HCT116 (cell line): ENCODE results near the gene AMBP.

Source experiments
- EGR1 ChIP-seq: IDR thresholded peaks from 2 replicates; pipeline ENCODE4 v1.6.1; 2012; ENCODE audit warnings: low read depth
- EZH2 ChIP-seq: fragments of 200-600 bp; sonication (generic); IDR thresholded peaks from 2 replicates; pipeline ENCODE4 v1.6.1; 2017; ENCODE audit warnings: antibody characterized with exemption, mixed run types
- JUND ChIP-seq: IDR thresholded peaks from 2 replicates; pipeline ENCODE4 v1.6.1; 2012
- POLR2A ChIP-seq: IDR thresholded peaks from 2 replicates; pipeline ENCODE4 v1.7.0; 2011; ENCODE audit warnings: borderline replicate concordance; ENCODE audit not compliant: insufficient read depth, insufficient read length; ENCODE audit errors: extremely low read depth
- POLR2AphosphoS5 ChIP-seq: IDR thresholded peaks from 2 replicates; pipeline ENCODE4 v1.6.1; 2011; ENCODE audit warnings: mild to moderate bottlenecking, low read depth, low read length, moderate library complexity
- REST ChIP-seq: IDR thresholded peaks from 2 replicates; pipeline ENCODE4 v1.6.1; 2012; ENCODE audit warnings: low read depth
- TF ChIP-seq, protein P1 (sequence below), 3 experiments: fragments of 200-600 bp in 1 of 3; sonication (generic) in 1 of 3; IDR thresholded peaks in 2 of 3; conservative IDR thresholded peaks in 1 of 3; 2 replicates each; pipeline ENCODE4 v1.5.1; 2012 to 2017; ENCODE audit warnings: low read depth in 2 of 3, low read length in 2 of 3, antibody characterized with exemption in 1 of 3, borderline replicate concordance in 1 of 3, control low read depth in 1 of 3, mild to moderate bottlenecking in 1 of 3, mixed read lengths in 1 of 3, mixed run types in 1 of 3, moderate library complexity in 1 of 3; ENCODE audit not compliant: insufficient read depth in 1 of 3

GRCh38 chr9:114069476-114070187, 8.5 kb downstream of the AMBP start:
- TF ChIP-seq EZH2, result no peak
- TF ChIP-seq REST, result no peak
- TF ChIP-seq JUND, result no peak
- TF ChIP-seq, protein P1, sequence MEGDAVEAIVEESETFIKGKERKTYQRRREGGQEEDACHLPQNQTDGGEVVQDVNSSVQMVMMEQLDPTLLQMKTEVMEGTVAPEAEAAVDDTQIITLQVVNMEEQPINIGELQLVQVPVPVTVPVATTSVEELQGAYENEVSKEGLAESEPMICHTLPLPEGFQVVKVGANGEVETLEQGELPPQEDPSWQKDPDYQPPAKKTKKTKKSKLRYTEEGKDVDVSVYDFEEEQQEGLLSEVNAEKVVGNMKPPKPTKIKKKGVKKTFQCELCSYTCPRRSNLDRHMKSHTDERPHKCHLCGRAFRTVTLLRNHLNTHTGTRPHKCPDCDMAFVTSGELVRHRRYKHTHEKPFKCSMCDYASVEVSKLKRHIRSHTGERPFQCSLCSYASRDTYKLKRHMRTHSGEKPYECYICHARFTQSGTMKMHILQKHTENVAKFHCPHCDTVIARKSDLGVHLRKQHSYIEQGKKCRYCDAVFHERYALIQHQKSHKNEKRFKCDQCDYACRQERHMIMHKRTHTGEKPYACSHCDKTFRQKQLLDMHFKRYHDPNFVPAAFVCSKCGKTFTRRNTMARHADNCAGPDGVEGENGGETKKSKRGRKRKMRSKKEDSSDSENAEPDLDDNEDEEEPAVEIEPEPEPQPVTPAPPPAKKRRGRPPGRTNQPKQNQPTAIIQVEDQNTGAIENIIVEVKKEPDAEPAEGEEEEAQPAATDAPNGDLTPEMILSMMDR (IDR thresholded peaks at IDR 0.05 in 2 of 3, conservative IDR thresholded peaks at IDR 0.05 in 1 of 3; ENCODE audit: borderline replicate concordance in 1 of 3, insufficient read depth in 1 of 3, low read depth in 2 of 3, low read length in 2 of 3), result no peak
- no peak for TF ChIP-seq EGR1
- TF ChIP-seq POLR2AphosphoS5, result no peak
- TF ChIP-seq POLR2A, result no peak
